Measurements from ENCODE around the gene DYNLT2. TPM values are rescaled to one million over a fixed set of nuclear protein-coding genes. Genes with fewer than 3 reads are reported as not detected.

DYNLT2 gene, protein sequence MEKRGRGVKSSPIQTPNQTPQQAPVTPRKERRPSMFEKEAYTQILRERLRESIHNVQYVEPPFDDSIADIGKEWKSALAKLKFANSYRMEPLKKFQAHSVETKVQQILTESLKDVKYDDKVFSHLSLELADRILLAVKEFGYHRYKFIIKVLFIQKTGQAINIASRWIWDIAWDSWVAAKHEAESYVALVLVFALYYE
- 0.63 and 1.0 TPM in 2 replicates for total RNA-seq

DNA sequence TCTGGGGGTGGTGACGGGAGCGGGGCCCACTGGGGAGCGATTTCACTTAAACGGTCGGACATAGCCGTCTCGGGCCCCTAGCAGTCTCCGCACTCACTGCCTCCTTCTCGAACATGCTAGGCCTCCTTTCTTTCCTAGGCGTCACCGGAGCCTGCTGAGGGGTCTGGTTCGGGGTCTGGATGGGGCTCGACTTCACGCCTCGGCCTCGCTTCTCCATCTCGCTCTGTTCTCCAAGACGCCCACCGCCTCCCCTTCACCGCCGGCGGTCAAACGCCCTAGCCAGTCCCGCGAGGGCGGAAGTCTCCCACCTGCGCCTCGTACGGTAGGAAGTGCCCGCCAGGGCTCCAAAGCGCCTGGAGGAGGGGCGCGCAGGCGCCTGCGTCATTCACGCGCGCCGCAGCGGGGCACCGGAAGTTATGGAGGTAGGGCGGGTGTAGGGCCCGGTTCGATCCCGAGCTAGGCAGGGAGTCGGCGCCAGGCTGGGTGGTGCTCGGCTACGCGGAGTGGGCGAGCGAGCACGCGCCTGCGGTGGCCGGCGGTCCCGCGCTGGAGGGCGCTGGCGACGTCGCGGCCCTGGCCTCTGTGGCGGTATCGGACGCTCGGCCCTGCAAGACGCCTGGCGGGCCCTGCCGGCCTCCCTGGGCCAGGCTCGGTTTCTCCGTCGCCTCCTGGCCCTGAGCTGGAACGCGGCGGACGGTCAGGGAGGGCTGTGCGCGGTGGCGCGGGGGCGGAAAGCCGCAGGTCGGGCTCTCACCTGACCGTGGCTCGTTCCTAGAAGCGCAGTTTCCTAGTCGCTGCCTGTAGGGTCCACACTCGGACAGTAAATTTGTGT, at the start of gene DYNLT2, which contains the start of gene ERMARD:
DYNLT2 (minus strand) TSS at position 331 of the 832 bp plus-strand sequence; CDS start at position 217, 114 bp downstream.
ERMARD (plus strand) TSS at position 381 of the 832 bp plus-strand sequence; CDS start at position 417, 36 bp downstream.

DNA sequence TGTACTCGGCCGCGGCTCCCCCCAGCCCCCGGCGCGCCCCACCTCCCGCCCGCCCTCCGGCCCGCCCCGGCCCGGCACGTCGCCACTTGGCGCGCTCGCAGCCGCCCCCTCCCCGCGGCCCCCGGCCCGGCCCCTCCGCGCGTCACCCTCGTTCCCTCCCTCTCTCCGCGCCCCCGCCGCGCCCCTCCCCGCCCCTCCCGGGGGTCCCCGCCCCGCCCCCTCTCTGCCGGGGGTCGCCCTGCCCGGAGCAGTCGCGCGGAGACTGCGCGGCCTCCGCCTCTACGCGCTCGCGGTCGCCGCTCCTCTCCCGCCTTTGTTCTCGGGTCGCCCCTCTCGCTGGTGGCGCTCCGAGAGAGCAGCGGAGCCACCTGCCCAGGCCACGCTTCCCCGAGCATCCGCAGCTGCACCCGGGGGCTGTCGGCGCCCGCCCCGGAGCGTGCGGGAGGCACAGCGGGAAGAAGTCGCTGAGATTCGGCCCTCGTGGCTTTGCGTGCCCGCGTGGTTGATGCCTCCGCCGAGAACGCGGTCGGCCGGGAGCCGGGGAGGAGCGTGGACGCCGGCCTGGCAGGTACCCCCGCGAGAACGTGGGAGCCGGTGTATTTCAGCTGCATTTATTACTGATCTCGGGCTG, 26.8 kb downstream of the DYNLT2 start, which contains the start of gene PHF10:
PHF10 (minus strand) TSS at position 7 of the 631 bp plus-strand sequence. CDS start 569 bp downstream, outside the sequence.

DNA sequence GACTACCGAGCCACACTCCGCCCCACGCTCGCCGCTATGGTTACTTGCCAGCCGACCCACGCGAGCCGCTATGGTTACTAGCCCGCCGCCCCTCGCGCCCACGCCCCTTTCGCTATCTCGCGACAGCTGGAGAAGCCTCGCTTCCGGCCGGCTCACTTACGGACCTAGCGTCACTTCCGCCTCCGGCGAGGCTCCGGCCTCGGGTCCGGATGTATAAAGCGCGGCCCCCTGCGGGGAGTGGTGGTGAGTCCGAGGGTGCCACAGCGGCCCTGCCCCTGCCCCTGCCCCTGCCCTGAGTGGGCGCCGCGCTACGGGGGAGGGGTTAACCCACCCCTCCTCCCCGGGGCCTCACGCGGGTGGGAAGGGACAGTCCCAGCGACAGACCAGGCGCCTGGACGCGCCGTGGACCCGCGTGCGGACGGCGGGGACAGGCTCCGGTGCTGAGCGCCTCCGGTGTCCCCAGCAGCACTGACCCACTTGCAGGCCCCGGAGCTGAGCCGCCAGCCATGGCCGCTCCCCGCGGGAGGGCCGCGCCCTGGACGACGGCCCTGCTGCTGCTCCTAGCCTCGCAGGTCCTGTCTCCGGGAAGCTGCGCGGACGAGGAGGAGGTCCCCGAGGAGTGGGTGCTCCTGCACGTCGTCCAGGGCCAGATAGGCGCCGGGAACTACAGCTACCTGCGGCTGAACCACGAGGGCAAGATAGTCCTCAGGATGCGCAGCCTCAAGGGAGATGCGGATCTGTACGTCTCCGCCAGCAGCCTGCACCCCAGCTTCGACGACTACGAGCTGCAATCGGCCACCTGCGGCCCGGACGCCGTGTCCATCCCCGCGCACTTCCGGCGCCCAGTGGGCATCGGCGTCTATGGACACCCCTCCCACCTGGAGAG, 49.2 kb downstream of the DYNLT2 start, which contains the start of the genes C6orf120 and WDR27:
C6orf120 (plus strand) TSS at position 173 of the 886 bp plus-strand sequence; CDS start at position 507, 334 bp downstream.
WDR27 (minus strand) TSS at position 76 of the 886 bp plus-strand sequence. CDS start 13,024 bp downstream, outside the sequence.

Other genes with a start within 250 kb of the DYNLT2 start
- 27.1 and 36.8 TPM in 2 replicates for gene WDR27, start 49.5 kb downstream of the DYNLT2 start, total RNA-seq
- gene C6orf120, start 49.4 kb downstream of the DYNLT2 start, total RNA-seq = 17.7 and 22.5 TPM in 2 replicates
- 34.3 and 43.5 TPM in 2 replicates for gene PHF10, start 27.1 kb downstream of the DYNLT2 start, total RNA-seq
- 14.0 and 18.5 TPM in 2 replicates for gene ERMARD, start 50 bp upstream of the DYNLT2 start, total RNA-seq